NCI-H1417 treated with DMSO at 0.1 percent for 48 hours (cell line): ENCODE data around the gene FOXN1.

Source experiments
- DNase-seq: peaks from one replicate; lab custom pipeline; 2025; lab: John Stamatoyannopoulos, UW

Gene FOXN1

GRCh38 chr17:28524476-28525424 is 18.6 kb downstream of the FOXN1 start:
- no peak for DNase-seq

GRCh38 chr17:28526381-28526780 is 20.2 kb downstream of the FOXN1 start:
- DNase-seq = no peak

DNA sequence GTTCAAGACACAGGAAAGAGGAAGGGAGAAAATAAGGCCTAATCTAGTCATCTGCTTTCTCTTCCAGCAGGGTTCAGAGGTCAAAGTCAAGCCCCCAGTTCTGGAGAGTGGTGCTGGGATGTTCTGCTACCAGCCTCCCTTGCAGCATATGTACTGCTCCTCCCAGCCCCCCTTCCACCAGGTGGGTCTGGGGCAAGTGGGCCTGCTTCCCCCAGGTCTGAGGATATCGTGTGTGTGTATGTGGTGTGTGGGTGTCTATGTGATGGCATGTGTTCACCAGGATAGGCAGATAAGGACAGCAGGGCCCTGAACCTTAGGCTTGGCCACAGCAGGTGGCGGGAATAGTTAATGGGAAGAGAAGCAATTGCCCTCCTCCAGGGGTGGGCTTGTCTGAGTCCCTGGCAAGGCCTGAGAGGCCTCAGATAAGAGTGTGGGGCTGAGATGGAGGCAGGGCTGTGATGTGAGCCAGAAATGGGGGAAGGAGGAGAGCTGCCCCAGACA is 21.1 kb downstream of the FOXN1 start:
- no peak for DNase-seq

DNA sequence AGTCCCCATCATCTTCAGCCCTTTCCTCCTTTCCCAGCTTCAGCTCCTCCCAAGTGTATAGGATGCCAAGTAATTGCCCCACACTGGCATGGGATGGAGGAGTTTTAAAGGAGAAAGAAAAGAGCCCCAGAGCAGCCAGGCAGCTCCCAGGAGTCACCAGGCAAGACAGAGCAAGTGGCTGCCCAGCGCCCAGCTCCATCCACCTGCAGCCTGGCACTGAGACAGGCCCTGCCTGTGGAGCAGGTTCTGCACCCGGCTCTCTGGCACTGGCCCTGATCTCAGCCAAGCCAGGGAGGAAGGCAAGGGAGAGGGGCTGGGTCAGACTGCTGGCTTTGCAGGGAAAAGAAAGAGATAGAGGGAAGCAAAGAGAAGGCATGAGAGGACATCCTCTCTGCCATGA is 21.7 kb downstream of the FOXN1 start:
- DNase-seq = no peak

GRCh38 chr17:28528327-28529012 is 22.3 kb downstream of the FOXN1 start:
- DNase-seq = no peak

- DNase-seq = no peak
Observed at GRCh38 chr17:28529013-28529400, 22.9 kb downstream of the FOXN1 start.

GRCh38 chr17:28530250-28530649 is 24.1 kb downstream of the FOXN1 start:
- no peak for DNase-seq

GRCh38 chr17:28530926-28531325 is 24.8 kb downstream of the FOXN1 start:
- DNase-seq = no peak

DNA sequence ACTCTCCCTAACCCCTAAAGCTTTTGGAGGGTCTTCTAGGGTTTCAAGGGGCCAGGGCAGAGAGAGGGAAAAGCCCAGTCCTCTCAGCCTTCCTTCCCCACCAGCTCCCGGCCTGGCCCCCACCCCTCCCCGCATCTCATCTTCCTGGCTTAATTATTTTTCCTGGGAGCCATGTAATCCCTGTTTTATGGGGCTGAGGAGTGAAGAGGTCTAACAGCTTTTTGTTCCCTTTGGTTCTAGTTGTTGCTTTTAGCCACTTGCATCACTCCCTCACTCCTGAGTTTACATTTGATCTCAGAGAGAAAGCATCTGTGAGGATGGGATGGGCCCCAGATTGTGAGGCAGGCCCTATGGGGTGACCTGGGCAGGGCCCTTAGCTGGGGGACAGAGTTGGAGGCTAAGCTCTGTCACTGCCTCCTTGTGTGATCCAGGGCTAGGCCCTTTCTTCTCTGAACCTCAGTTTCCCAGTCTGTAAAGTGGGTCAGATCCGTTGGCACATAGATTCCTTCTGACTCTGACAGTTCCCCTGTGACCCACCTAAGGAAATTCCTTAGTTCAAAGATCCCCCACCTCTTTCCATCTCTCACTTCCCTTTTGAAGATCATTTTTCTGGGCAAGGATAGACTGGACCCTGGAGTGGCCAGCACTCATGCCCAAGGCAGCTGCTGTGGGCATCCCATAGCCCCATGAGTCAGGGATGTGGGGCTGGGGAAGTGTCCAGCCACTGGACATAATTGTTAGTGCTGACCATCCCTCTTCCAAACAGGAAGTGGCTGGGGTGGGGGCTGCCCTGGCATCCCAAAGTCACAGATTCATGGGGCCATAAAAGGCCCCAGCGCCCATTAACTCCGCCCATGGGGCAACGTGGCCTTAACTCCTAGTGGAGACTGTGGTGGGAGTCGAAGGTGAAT is 26.2 kb downstream of the FOXN1 start:
- no peak for DNase-seq

GRCh38 chr17:28533091-28533807 is 27.1 kb downstream of the FOXN1 start:
- DNase-seq = no peak

GRCh38 chr17:28534740-28535375 is 28.7 kb downstream of the FOXN1 start:
- DNase-seq = no peak

- no peak for DNase-seq
Observed at GRCh38 chr17:28536532-28537218, 30.5 kb downstream of the FOXN1 start.

DNA sequence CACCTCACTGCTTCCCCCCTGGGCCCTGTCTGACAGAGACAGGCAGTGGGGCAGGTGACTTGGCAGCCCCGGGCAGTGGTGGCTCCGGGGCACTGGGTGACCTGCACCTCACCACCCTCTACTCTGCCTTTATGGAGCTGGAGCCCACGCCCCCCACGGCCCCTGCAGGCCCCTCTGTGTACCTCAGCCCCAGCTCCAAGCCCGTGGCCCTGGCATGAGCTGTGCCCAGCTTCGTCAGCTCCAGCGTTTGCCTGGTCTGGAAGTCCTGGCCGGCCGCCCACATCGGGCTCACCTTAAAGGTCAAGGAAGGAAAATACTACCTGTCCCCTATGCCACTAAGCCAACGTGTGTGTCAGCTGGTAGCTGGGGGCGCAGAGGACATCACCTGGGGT is 31.1 kb downstream of the FOXN1 start:
- no peak for DNase-seq

- DNase-seq = no peak
Observed at GRCh38 chr17:28538296-28538895, 32.2 kb downstream of the FOXN1 start.

DNA sequence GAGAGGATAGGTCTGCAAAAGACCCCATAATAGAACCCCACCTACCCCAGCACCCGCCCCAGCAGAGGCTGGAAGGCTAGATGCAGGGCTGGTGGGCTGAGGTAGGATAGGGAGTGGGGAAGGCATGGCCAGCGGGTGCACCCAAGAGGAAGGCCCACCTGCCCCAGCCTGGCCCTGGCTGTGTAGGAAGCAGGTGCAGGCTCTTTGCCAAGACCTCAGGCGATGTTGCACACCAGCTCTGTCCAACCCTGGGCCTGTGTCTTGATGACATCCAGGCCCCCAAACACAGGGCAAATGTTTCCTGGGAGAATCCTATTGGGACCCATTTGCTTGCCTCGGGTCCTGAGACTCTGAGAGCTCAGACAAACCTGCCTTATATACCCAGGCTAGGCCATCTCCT is 34.1 kb downstream of the FOXN1 start:
- DNase-seq = no peak

DNA sequence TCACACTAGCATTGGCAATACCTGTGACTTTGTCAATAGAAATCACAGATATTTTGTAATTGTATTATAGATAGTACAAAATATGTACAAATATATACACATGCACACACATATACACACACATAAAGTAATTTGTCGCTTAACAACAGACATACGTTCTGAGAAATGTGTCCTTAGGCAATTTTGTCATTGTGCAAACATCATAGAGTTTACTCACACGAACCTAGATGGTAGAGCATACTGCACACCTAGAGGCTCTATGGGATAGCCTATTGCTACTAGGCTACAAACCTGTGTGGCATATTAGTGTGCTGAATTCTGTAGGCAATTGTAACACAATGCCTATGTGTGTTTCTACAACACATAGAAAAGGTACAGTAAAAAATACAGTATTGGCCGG is 35.3 kb downstream of the FOXN1 start:
- DNase-seq = no peak

GRCh38 chr17:28544402-28545140 is 38.4 kb downstream of the FOXN1 start:
- DNase-seq = no peak

DNA sequence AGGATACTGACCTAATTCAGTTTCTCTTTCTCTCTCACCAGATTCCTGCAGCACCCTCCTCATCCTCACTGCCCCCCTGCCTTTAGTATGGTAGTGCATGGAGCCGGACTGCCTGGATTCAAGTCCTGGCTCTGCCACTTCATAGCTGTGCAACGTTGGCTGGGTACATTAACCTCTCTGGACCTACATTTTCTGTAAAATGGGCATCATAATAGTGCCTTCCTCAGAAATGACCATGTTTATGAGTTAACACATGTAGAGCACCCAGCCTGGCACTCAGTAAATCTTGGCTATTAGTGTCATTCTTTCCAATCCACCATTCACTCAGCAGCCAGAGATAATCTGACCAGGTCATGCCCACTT is 39.0 kb downstream of the FOXN1 start:
- no peak for DNase-seq

DNA sequence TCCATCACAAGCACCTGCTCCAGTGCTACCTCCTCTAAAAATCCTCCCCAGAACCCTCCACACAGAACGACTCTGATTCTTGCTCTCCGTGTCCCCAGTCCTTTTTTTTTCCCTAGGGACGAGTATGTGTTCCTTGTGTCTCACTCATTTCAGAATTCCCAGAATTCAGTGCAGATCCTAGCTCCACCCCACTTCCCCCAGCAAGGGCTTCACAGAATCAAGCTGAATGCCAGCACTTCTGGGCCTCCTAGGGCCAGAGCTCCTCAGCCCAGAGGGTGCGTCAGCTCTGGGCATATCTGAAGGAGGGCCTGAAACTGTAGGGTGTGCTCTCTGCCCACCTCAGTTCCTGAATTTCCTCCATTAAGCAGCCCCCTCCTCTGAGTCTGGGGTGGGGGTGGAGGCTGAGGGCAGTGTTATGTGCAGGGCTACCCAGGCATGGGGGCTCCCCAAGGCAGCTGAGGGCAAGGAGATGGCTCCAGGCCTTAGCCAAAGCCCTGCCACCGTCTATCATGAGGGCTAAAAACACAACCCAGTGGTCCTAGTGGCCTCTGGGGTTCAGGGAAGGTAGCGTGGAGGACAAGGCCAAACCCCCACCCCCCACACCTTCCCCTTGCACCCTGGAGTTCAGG is 39.8 kb downstream of the FOXN1 start:
- DNase-seq = no peak
